GM18868 (cell line): ENCODE measurements around the gene TP53I11.

ENCODE experiments used
- ATAC-seq: cut with Tn5 transposase; IDR thresholded peaks from one replicate; pipeline ENCODE4 v1.9.1; 2021; ENCODE audit warnings: mild to moderate bottlenecking, moderate library complexity; ENCODE audit not compliant: unreplicated experiment

Gene TP53I11, protein sequence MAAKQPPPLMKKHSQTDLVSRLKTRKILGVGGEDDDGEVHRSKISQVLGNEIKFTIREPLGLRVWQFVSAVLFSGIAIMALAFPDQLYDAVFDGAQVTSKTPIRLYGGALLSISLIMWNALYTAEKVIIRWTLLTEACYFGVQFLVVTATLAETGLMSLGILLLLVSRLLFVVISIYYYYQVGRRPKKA

DNA sequence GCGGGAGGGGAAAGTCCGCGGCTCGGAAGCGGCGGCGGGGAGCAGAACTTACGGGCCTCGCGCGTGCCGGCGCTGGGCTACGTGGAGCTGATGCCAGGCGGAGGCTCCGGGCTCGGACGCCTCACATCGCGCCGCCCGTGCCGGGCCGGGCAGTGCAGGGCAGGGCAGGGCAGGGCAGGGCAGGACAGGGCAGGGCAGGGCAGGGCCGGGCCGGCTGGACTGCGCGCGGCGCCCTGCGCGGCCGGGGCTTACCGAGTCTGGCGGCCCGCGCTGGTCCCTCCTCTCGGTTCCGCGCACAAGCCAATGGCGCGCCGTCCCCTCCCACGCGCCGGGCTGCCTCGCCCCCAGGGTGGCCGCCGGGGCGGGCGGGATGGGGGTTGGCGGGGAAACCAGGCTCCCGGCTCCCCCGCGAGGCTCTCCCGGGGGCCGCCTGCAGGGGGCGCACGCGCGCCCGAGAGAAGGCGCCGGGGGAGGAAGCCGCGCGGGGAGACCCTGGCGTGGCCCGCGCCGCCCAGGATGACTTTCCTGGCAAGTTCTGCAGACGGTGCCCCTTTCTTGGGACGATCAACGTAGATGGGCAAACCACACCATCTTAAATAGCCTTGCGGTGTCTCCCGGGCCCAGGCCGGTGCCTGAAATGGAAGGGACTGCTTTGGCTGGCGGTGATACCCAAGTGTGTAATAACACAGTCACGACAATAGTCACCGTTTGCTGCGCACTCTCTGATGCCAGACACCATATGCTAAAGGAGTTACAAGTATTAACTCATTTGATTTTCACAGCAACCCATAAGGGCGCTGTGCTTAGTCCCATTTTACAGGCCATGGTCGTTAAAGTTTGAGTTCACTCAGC is at the start of gene TP53I11:
TSS of gene TP53I11 (minus strand) at position 259 of the 852 bp plus-strand sequence. CDS start 12,548 bp downstream, outside the sequence.
- peak; percentile 30 for ATAC-seq

DNA sequence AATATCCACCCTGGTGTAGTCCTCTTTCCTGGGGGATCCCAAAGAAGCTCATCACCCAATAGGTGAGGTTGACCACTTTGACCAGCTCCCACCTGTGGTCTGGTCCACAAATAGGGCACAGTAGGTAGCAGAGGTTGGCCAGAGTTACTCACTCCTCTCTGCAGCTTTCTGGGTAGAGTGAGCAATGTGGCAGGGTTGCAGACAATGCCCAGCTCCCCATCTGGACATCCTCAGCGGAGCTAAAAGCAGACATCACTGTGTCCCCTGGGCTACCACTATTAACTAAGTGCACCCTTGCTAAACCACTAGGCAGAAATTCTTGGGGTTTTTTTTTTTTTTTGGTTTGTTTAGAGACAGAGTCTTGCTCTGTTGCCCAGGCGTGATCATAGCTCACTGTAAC is 48.4 kb upstream of the TP53I11 start:
- ATAC-seq, result no peak

DNA sequence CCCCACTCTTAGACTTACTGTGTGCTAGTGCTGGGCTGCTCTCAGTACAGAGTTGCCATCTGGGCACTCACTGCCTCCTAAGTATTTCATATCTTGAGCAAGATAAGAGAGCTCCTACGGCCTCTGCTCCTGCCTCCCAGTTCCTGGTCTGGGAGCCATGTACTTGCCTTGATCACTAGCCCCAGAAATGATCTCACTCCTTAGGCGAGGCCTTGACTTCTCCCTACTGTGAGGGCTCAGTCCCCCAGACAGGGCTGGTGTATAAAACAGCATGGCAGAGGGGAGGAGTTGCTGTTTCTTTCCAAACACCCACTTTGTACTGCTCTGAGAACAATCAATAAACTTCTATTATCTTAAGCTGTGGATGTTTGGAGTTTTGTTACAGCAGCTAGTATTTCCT is 47.4 kb upstream of the TP53I11 start:
- no peak for ATAC-seq

DNA sequence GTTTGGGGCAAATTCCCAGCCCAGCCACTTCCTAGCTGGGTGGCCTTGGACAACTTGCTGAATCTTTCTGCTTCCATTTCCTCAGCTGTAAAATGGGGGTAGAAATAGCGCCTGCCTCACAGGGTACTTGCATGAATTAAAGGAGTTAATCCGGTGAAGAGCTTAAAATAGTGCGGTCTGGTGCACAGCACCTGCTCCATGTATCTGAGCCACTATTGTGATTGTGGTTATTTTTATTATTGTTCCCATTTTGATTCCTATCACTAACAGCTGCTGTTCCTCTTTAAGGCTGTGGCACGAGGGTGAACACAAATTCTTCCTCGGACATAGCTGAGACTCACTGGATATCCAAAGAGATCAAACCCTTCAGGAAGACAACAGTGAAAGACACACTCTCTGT is 46.9 kb upstream of the TP53I11 start:
- no peak for ATAC-seq

DNA sequence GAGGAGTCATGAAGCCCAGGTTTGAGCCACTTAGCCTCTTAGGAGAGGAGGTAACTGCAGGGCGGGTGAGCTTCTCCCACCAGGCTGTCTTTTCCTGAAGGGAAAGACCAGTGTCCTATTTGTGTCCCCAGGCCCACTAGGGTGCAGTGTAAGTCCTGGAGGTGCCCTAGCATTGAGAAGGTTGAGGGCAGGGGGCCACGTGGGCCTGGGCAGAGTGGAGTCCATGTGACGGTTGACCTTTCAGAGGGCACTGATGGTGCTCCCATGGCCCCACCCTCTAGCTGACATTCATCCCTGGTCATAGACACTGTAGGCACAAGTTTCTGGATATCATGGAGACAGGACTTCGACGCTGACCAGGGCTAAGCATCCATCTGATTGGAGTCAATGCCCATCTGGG is 44.1 kb upstream of the TP53I11 start:
- ATAC-seq, result no peak

DNA sequence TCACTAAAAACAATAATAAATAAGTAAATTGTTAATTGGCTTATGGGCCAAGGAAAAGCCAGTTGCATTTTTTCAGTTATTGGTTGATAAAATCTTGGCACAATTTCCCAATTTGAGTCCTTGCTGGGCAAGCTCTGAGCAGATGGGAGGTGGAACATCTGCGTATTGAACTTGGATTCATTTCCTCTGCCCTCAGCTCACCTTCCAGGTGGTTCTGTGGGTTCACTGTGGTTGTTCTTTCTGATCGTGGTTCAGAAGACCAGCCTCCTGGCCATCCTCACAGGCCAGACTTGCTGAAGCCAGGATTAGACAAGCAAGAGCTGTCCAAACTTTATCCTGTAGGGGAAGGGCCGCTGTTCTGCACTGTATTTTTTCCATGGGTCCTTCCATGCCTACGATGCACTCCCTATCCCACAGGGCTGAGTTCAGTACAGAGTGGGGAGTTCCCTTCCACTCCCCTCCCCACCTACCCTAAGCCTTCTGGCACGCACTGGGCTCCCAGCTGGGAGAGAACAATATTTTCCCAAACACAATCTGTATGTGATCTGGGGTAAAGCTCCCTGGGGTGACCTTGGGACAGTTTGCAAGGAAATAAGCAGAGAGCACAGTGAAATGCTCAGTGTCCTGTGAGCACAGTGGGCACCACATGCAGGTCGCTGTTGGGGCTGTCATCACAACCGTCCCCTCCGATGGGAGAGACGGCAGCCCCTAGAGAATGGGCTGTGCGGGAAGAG is 43.5 kb upstream of the TP53I11 start:
- ATAC-seq, result no peak

DNA sequence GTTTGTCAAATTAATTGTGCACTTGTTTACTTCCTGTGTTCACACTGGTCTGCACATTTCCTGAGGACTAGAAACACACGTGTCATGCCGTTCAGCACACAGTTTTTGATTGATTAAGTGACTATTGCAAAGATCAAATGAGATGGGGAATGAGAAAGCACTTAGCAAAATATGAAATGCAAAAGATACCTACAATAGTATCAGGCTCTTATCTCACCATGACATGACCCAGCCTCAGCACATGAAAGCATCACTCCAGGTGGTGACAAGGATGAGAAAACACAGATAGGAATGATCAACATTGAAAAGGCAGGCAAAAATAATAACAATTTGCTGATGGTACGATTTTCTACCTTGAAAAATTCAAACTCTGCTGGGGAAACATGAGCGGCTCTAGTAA is 42.1 kb upstream of the TP53I11 start:
- no peak for ATAC-seq

DNA sequence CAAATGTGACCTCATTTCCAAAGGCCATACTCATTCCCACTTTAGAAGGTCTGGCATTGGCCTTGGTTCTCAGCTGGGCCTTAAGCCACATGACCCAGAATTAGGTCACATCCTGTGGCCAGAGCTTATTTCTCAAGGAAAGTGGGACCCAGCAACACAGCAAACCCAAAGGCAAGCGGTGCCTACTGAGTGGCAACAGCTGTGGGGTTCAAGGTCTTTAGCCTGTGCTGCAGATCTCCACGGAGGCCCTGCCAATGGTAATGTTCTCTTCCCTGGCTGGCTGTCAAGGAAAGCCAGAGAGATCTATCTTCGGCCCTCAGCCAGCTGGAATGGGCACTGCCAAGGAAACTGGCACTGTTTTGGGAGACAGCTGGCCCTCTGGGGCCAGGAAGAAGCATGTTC is 41.5 kb upstream of the TP53I11 start:
- no peak for ATAC-seq

DNA sequence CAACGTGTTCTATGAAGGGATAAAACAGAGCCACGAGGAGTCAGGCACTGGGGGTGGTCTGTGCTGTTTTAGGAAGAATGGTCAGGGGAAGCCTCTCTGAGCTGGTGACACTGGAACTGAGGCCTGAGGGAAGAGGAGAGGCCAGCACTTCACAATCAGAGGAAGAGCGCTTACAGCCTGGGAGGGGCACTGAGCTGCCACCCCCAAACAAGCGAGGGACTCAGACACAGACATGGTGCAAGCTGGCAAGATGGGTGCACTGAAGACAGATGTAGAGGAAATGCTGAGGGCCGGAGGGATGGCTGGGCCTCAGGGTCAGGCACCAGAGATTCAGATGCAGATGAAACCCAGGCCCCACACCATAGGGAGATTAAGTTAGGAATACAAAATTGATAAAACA is 40.0 kb upstream of the TP53I11 start:
- no peak for ATAC-seq

DNA sequence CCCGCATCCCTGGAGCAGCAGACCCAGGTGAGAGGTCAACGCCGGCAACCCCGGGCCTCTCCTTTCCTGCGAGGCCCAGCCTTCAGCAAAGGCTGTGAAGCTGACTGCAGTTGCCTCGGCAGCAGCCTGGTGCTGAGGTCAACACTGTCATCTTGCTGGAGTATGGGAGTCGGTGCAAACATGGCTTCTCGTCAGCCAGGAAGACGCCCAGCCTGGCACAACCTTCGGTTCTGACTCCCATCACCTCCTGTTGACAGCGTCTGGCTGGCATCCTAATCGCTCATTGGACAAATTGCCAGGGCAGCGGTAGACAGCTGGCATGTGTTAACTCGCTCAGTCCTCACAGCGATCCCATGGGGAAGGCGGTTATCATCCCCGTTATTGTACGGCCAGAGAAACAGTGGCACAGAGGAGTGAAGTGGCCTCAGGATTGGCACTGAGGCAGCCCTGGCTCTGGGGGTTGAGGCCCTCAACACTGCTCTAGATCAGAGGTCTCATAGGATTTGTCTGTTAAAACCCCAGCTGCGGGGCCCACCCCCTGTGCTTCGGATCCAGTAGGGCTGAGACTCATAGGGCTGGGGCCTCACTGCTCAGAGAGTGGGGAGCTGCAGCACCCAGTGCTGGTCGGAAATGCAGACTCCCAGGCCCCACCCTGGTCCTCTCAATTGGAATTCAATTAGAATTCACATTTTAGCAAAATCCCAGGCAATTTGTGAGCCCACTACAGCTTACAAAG is 39.3 kb upstream of the TP53I11 start:
- ATAC-seq, result no peak

DNA sequence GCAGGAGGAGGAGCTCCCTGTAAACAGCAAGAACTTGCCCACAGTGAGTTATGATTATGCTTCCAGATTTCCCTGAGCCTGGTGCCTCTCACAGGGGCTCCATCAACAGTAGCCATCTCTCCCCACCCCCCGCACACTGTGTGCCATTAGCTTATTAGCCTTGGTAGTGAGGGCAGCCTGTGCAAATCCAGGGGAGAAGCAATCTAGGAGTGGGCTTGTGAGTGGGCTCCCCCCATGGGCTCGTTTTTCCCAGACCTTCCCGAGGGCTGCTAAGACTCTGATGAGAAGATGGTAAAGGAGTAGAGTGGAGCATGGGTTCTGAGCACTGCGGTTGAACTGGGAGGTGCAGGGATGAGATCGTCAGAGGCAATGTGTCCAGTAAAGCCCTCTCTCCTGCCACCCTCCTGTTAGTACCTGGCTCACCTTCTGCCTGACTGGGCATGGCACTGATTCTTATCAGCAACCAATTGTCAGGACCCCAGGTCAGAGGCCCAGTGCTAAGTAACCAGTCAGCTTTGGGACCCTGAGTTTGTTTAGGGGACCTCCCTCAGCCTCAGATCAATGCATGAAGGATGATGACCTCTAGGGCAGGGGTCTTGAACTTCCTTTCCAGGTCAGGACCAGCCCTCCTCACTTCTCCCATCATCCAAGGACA is 38.4 kb upstream of the TP53I11 start:
- no peak for ATAC-seq

DNA sequence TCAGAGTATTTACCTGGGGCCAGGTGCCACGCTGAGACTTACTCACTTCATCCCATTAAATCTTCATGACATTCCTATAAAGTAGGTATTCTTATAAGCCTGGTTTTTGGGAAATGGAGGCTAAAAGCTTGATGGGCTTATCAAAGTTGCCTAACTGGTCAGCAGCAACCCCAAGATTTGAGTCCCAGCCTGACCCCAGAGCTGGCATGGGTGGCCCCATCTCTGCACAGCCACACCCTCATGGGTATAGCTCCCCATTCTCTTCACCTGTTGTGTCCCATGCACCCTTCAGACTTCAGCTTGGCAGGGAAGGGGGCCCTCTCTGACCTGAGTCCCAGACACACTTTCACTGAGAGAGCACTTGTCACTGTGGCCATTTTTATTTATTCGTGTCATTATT is 37.4 kb upstream of the TP53I11 start:
- no peak for ATAC-seq

DNA sequence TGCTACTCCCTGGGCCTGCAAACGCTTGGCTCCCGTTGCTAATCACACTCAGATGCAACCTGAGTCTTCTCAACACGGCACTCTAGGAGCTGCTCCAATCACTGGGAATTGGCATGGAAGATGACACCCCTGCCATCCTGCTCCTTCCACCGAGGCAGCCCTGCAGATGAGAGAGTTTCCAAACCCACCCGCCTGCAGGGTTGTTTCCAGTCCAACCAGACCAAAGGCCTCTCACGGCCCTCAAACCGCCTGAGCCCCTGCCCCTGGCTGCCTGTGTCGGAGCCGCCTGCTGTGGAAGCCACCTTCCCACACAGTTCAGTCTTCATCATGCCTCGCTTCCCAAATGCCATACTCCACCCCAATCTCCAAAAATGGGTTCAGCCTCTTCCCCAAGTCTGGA is 36.8 kb upstream of the TP53I11 start:
- no peak for ATAC-seq

DNA sequence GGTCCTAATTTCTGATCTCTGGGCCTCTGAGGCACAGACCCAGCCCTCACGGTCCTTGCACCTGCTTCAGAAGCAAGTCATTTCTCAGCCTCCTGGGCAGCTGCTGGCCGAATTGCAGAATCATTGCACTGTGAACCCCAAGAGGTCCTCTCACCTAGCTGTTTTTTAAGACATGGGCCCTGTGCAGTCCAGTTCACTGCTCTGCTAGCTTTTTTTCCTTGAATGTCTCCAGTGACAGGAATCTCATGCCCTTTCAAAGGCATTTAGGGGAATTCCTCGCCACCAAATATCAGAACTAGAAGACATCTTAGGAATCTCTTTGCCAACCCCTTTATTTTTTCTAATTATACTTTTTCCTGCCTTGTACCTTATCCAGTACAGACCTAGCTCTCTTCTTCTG is 35.6 kb upstream of the TP53I11 start:
- ATAC-seq, result no peak

DNA sequence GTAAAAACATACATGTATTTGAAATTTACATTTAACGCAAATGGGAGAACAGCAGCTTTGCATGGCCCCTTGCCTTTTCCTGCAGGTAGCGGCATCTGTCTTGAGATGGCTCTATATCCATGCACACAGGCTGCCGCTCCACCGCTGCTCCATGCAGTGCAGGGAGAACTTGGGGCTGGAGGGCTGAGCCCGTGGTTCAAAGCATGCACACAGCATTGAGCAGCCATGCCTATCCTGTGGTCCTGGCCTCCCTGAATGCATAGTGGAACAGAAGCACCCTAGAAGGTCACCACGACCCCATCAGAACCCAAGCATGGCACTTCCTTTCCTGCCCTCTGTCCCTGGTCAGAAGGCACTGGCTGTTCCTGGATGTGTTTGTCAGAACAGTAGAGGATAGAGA is 35.0 kb upstream of the TP53I11 start:
- ATAC-seq, result no peak

DNA sequence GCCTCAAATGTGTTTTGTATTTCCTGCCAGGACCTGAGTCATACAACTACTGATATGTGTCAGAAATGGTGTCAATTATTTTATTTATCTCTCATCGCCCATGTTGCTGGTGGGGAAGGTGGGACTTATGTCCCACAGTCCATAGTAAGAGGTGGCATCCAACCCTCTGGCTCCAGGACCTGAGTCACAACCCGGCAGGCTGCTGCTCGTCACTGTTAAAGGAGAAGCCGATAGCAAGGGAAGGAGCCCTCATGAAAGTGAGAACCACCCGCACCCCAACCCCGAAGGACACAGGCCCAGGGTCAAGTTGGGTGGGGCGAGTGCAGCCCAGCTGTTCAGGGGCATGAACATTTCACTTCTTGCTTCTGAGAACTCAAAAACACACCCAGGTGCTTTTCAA is 33.1 kb upstream of the TP53I11 start:
- no peak for ATAC-seq

DNA sequence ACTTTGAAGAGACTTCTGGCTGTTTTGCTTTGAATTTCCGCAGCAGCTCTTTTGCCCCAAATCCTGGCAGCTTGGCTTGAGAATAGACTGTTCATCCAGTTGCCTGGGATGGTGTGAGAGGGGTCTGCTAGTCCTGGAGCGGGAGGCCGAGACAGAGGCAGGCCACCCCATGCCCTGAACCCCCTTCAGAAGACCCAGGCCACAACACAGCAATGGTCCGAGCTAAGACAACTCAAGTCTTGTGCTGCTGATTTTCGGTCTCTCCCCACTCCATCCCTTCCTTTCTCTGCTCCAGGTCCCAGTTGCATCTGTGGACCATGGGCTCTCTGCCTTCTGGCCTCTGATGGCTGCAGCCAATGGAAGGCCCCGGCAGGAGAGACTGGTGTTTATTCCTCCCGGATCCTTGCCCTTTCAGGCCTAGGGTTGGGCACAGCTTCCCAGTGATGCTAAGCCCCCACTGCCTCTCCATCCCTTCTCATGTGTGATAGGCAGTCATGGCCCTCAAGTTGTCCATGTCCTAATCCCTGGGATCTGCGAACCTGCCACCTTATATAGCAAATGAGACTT is 31.9 kb upstream of the TP53I11 start:
- no peak for ATAC-seq

DNA sequence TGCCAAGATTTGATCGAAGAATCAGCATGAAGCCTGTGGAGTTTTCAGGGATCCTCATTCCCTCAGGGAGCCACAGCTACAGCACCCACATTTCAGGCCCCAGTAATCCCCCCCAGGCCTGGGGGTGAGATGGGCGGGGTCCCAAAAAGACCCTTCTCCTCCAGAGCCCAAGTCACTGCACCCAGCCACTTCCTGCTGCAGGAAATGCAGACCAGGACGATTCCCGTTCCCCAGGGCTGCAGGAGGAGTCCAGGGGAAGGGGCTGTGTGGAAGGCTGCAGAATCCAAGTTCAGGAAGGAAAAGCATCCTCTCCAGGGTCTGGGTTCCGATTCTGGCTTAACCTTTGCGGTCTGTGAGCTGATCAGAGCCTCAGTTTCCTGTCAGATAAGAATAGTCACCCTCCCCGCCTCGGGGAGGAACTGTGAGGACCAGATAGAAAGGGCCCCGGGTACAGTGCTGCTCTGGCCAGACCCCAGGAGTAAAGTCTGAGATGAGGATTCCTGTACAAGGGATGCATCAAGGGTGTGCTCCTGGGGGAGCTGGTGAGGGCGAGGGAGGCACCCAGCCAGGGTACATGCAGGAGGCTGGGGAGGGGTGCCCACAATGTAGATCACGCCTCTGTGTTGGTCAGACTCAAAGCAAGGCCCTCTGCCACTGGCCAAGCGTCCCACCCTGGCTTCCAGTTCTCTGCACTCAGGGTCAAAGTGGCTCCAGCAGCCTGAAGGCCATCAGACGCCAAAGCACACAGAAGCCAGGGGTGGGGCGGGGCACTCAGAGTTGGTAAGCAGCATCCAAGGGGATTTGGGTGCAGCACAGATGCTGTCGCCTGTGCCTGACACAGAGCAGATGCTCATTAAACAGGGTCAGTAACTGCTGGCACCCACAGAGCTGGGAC is 30.1 kb upstream of the TP53I11 start:
- no peak for ATAC-seq
